HG03108 (cell line): ENCODE data around the gene ENDOD1.
"Not testable (repeated sequence)": the region's sequence is repeated elsewhere in the genome, so short reads cannot be mapped to it uniquely, and the experiment has no call there.

Experiments used
- ATAC-seq: cut with Tn5 transposase; IDR thresholded peaks from one replicate; pipeline ENCODE4 v1.9.1; 2021; ENCODE audit warnings: moderate library complexity; ENCODE audit not compliant: unreplicated experiment

The ENDOD1 gene, protein sequence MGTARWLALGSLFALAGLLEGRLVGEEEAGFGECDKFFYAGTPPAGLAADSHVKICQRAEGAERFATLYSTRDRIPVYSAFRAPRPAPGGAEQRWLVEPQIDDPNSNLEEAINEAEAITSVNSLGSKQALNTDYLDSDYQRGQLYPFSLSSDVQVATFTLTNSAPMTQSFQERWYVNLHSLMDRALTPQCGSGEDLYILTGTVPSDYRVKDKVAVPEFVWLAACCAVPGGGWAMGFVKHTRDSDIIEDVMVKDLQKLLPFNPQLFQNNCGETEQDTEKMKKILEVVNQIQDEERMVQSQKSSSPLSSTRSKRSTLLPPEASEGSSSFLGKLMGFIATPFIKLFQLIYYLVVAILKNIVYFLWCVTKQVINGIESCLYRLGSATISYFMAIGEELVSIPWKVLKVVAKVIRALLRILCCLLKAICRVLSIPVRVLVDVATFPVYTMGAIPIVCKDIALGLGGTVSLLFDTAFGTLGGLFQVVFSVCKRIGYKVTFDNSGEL

DNA sequence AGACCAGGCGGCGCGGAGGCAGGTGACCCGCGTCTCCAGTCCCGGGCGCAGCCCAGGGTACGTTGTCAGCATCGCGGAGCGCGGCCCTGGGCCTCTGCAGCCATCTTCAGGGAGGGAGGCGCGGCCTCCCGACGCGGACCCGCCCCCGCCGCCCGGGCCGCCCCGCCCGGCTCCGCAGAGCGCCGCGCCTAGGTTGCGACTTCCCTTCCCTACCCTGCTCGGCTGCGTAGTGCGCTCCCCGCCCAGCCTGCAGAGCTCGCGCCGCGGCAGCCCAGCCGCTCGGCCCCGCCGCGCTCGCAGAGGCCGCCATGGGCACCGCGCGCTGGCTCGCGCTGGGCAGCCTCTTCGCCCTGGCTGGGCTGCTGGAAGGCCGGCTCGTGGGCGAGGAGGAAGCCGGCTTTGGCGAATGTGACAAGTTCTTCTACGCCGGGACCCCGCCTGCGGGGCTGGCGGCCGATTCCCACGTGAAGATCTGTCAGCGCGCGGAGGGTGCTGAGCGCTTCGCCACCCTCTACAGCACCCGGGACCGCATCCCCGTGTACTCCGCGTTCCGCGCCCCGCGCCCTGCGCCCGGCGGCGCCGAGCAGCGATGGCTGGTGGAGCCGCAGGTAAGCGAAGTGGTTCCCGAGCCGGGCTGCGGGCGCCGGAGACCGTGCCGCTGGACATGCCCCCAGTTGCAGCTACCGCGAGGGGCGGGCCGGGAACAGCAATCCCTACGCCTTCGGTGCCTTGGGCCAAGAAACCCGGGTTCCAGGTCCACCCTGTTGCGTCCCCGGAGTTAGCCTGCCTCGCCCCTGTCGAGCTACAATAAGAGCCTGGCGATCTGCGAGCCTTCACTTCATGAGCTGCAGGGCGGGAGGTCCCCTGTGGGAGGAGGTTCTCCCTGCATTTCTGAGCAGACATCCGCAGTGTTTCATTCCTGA, at the start of gene ENDOD1:
Gene ENDOD1, plus strand, starts transcription at position 227 of the 923 bp plus-strand sequence. Its CDS starts 82 bp downstream, at position 309.
- peak; percentile 82 for ATAC-seq

- no peak for ATAC-seq
Observed at GRCh38 chr11:95042239-95042638, 47.4 kb upstream of the ENDOD1 start.

DNA sequence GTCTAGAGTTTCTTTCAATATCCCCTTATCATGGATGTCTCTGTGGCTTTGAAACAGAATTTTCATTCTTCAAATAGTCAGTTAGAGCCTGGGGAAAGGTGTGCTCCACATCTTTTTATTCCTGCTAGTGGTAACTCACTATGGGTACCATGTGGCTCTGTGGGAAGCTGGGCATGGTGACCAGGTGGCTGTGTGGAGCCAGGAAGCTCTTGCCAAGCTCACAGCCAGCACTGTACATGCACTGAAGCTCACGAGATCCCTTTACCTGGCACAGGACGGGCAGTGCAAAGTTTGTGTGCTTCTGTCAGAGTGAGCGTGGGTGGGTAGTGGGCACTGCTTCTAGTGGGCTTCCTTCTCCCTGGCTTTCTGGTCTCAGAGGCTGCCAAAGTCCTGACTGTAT, 46.7 kb upstream of the ENDOD1 start:
- ATAC-seq, result no peak

DNA sequence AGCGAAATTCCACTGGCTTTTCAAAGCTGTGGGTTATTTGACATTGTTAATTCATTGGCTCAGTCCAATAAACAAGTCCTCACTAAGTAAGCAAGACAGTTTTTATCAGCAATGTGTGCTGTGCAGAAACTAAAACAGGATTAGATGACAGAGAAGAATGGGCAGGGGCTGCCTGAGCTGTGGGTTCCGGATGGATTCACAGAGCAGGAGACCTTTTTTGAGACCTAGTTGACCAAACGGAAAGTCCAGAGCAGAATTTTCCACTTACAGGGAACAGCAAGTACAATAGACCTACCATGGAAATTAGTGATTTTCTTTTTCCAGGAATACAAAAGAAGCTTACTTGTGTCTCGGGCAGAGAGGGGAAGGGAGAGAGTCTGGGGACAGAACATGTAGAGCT, 45.6 kb upstream of the ENDOD1 start:
- no peak for ATAC-seq

DNA sequence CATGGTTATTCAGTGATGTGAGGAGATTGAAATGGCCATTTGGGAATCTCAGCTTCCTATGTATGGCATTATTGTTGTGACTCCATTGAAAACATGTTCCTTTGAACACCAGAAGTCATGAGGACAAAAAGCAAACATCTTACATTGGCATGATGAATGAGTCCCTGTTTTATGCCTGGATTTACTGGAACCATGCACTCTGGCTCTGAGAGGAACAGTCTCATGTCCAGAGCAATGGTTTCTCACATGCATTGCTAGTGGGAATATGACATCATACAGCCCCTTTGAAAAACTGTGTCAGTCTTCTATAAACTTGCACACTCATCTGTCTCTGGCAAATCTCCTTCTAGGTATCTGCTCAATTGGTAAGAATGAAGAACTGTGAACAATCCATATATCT, 43.8 kb upstream of the ENDOD1 start:
- ATAC-seq, result no peak

GRCh38 chr11:95049122-95049521, 40.5 kb upstream of the ENDOD1 start, which contains the start of gene KDM4F:
Gene KDM4F, plus strand, starts transcription at chr11:95049422.
- not testable (repeated sequence) for ATAC-seq

DNA sequence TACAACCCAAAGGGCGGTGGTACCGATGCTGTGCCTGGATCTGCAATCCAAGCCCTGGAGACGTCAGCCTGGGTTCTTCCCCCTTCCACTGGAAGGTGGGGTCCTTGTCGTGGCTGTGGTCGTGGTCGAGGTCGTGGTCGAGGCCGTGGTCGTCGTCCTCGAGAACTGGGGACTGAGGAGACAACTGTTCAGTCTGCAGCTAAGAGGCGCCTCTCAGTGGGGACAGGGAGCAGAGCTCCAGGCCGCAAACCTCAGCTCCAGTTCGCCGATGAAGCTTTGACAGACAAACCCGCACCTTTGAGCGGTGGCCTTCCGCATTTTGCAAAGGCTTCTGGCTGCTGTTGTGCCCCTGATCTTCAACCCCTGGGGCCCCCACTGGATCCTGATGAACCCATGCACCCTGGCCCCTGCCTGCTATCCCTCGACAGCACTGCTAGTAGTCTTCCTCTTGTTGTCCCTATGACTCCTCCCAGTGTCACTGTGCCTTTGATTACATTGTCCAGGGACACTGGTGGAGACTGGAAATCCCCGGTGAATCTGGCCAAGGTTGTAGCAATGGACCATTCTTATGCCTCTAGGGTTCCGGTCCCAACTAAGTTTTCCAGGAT, 38.9 kb upstream of the ENDOD1 start:
- no peak for ATAC-seq

DNA sequence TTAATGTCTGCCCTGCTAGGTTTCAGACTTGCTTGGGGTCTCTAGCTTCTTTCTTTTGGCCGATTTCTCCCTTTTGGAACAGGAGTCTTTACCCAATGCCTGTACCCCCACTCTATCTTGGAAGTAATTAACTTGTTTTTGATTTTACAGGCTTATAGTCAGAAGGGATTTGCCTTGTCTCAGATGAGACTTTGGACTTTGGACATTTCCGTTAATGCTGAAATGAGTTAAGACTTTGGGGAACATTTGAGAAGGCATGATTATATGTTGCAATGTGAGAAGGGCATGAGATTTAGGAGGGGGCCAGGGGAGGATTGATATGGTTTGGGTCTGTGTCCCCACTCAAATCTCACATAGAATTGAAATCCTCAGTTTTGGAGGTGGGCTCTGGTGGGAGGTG, 35.3 kb upstream of the ENDOD1 start:
- no peak for ATAC-seq

DNA sequence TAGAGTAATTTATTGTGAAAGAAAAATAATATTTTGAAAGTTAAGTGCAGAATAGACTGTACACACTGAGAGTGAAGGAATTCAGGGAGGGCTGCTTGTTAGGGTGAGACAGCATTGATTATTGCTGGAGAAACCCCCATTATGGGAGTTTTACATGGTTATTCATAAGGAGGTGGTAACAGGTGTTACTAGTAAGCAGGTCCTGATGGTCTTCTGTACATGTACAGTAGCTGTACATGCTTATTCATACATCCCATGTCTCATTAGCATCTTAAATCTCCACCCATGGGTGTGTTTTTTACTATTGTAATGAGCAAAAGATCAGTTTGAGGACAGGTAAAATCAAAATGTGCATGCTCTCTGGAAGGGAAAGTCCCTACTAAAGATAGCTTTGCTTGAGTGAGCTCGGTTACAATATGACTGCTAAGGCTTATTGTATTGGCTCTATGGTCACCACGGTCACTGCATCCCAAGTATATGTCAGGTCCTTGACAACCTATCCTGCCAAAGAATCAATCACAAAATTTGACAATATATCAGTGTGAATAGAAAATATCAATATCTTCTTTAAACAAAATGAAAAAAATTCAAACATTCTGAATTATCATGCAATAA, 34.3 kb upstream of the ENDOD1 start:
- peak; percentile 99 for ATAC-seq

DNA sequence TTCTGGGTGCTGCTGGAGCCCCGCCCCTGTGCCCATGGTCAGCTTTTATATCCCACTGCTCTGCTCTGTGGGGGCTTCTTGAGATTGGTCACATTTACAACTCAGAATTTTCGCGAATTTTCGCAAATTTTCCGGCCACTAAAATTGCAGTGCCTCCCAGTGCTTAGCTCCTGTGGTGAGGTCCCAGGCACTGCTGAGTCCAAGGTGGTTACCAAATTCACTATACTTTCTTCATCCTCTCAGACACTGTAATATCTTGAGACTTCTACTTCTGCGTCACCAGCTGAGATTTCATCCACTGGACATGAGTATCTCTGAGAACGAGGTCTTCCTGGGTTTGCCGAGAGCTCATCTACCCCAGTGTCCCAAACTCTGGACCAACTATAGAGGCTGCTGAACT, 31.7 kb upstream of the ENDOD1 start:
- no peak for ATAC-seq

- ATAC-seq, result no peak
Observed at GRCh38 chr11:95058621-95059020, 31.0 kb upstream of the ENDOD1 start.

DNA sequence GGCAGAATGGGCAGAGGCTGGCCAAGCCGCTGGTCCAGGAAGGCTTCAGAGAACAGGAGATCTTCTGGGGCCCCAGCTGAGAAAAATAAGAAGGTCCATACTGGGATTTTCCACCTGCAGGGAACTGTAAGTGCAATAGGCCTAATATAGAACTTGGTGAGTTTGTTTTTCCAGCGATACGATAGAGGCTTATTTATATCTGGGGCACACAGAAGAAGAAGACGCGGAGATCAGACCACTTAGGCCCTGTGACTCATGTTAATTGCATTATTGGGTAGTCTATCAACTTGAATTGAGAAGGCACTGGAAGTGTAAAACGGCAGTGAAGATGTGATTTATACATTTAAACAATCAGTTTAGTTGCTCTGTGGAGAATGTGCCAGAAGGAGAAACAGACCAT, 30.6 kb upstream of the ENDOD1 start:
- ATAC-seq, result no peak

- no peak for ATAC-seq
Observed at GRCh38 chr11:95065336-95065735, 24.3 kb upstream of the ENDOD1 start.

GRCh38 chr11:95066716-95067038, 23.0 kb upstream of the ENDOD1 start, which contains the start of gene SRSF8:
Gene SRSF8, plus strand, starts transcription at chr11:95066919. Its CDS starts 308 bp downstream, at chr11:95067227.
- ATAC-seq, result peak; percentile 26

DNA sequence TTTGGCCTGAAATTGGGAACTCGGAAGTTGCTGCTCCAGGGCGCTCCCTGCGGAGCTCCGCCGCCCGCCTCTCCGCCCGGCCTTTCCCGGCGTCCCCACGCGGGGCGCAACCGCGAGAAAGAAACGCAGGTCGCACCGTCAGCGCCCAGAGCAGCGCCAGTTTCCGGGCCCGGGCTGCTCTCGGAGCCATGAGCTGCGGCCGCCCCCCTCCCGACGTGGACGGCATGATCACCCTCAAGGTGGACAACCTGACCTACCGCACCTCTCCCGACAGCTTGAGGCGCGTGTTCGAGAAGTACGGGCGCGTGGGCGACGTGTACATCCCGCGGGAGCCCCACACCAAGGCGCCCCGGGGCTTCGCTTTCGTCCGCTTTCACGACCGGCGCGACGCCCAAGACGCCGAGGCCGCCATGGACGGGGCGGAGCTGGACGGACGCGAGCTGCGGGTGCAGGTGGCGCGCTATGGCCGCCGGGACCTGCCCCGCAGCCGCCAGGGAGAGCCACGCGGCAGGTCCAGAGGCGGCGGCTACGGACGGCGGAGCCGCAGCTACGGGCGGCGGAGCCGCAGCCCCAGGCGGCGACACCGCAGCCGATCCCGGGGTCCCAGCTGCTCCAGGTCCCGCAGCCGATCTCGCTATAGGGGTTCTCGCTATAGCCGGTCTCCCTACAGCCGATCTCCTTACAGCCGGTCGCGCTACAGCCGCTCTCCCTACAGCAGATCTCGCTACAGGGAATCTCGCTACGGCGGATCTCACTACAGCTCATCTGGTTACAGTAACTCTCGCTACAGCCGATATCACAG, 22.4 kb upstream of the ENDOD1 start:
- ATAC-seq, result peak; percentile 49

DNA sequence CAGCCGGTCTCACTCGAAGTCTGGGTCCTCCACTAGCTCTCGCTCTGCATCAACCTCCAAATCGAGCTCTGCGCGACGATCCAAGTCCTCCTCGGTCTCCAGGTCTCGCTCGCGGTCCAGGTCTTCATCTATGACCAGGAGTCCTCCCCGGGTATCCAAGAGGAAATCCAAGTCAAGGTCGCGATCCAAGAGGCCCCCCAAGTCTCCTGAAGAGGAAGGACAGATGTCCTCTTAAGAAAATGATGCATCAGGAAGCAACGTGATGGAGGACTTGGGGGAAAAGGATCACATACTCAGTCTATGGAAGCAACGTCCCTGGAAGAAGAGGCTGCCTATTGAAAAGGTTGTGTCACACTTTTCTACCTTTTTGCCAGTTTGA, 21.8 kb upstream of the ENDOD1 start:
- peak; percentile 11 for ATAC-seq

- ATAC-seq, result peak; percentile 68
Observed at GRCh38 chr11:95068549-95068948, 21.1 kb upstream of the ENDOD1 start.

DNA sequence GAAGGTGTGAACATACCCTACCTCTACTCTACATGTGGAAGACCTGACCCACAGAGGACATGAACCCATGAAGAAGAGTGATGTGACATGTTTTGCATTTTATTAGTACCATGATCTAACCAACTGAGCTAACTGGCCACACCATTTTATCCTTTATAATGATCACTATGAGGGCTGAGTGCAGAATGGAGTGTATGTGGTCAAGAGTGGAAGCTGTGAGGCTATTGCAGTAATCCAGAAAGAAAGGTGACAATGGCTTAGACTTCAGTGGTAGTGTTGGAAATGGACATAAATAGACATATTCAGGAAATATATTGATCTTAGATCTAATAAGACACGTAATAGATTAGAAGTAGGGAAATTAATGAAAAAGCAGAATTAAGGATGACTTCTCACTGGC, 19.2 kb upstream of the ENDOD1 start:
- no peak for ATAC-seq

DNA sequence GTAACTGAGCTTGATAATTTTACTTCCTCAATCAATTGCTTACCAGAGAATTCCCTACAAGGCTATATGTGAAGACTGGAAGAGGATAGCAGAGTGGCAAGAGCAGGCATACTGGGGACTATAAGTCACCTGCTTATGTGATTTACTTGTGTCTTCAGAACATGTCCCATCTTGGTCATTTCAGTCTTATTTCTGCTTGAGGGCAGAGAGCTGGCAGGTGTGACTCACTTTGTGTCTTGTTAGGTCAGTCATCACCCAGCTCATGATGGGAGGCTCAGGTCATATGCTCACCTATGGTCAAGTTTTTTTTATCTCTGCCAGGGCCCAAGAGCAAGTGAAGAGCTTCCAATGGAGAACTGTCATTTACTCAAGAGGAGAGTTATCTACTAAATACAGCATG, 16.7 kb upstream of the ENDOD1 start:
- ATAC-seq, result no peak
